Muscle layer of duodenum (tissue), 2 donors: ENCODE results near the gene TRAPPC11.
"Not testable (repeated sequence)": the region's sequence is repeated elsewhere in the genome, so short reads cannot be mapped to it uniquely, and the experiment has no call there.

Experiments used
- H3K27ac ChIP-seq: one replicate; pipeline ENCODE4 v1.7.0; 2013; ENCODE audit warnings: mild to moderate bottlenecking, low read length
- H3K27me3 ChIP-seq: one replicate; pipeline ENCODE4 v1.7.0; 2013; ENCODE audit warnings: low read depth, mild to moderate bottlenecking, control low read depth, low read length
- H3K36me3 ChIP-seq, 2 donors: one replicate each; pipeline ENCODE4 v1.7.0; 2013; ENCODE audit warnings: low read length in 2 of 2, control low read depth in 1 of 2, mild to moderate bottlenecking in 1 of 2; ENCODE audit not compliant: insufficient read depth in 2 of 2, control insufficient read depth in 1 of 2
- H3K4me1 ChIP-seq, 2 donors: one replicate each; pipeline ENCODE4 v1.7.0; 2013; ENCODE audit warnings: low read length in 2 of 2, mild to moderate bottlenecking in 2 of 2, control low read depth in 1 of 2, moderate library complexity in 1 of 2; ENCODE audit not compliant: insufficient read depth in 2 of 2, control insufficient read depth in 1 of 2
- H3K4me3 ChIP-seq, 2 donors: one replicate each; pipeline ENCODE4 v1.7.0; 2013; ENCODE audit warnings: low read length in 2 of 2, low read depth in 1 of 2, mild to moderate bottlenecking in 1 of 2
- H3K9me3 ChIP-seq, 2 donors: one replicate each; pipeline ENCODE4 v1.7.0; 2013; ENCODE audit warnings: low read length in 2 of 2, control low read depth in 1 of 2, mild to moderate bottlenecking in 1 of 2; ENCODE audit not compliant: control insufficient read depth in 1 of 2
- donor health status: healthy.

Gene TRAPPC11

DNA sequence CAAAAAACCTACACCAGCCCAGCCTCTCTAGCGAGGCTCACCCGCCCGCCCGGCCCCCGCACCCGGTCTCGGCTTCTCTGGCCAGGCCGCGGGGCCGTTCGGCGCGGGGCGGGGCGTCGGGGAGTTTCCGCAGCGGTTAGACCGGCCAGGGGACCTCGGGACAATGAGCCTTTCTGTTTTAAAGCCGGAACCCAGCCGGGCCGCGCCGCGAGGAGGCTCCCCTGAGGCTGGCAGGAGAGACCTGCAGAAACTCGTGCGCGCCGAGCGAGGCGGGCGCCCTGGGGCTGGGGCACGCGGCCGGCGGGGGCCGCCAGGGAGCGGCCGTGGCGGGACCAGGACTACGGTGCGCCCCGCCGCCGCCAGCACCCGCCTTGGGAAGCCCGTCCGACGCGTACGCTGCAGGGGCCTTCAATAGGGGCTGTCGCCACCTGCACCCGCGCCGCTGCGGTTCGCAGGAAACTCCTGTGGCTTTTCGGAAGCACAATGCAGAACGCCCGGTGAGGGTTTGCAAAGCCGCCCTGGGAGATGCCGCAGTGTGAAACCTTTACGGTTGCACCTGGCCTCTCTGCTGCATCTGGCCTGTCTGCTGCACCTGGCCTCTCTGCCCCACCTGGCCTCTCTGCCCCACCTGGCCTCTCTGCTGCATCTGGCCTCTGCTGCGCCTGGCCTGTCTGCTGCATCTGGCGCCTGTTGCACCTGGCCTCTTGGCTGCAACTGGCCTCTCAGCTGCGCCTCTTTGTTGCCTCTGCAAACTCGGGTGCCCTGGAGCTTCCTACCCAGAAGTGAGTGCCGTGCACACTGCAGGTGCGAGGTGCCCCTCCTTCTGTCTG is 63.9 kb downstream of the TRAPPC11 start:
- no peaks in the 10 kb centered on the region for H3K27me3 ChIP-seq
- H3K9me3 ChIP-seq: no peaks in the 10 kb centered on the region
- peak overlapping the region; percentile 33 to 55 for H3K4me3 ChIP-seq
- H3K36me3 ChIP-seq: no peaks in the 10 kb centered on the region
- H3K27ac ChIP-seq: no peak overlapping the region
- H3K4me1 ChIP-seq: peaks cover 0 to 8% of the 10 kb centered on the region in 2 donors

DNA sequence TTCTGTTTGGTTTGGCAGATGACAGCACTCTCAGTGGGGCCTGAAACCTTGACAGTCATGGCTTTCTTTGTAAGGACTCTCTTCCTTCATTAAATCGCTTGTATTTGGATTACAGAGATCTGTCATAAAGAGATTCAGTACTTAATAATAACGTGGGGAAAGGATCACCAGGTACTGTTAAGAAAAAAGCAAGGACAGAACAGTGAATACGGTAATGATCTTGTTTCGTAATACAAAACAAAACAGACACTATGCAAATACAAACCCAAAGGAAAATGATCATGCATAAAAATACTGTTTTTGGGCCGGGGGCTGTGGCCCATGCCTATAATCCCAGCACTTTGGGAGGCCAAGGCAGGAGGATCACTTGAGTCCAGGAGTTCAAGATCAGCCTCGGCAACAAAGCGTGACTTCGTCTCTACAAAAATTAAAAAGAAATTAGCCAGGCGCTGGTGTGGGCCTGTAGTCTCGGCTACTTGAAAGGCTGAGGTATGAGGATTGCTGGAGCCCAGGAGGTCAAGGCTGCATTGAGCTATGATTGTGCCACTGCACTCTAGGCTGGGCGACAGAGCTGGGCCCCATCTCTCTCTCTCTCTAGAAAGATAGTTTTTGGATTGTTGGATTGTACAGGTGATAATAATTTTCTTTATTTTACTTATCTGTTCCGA is 64.6 kb downstream of the TRAPPC11 start:
- H3K4me1 ChIP-seq: peaks cover 0 to 8% of the 10 kb centered on the region in 2 donors
- no peaks in the 10 kb centered on the region for H3K9me3 ChIP-seq
- no peaks in the 10 kb centered on the region for H3K36me3 ChIP-seq
- H3K27ac ChIP-seq: no peak overlapping the region
- H3K4me3 ChIP-seq: no peak overlapping the region
- no peaks in the 10 kb centered on the region for H3K27me3 ChIP-seq

GRCh38 chr4:183725585-183725984 is 66.5 kb downstream of the TRAPPC11 start:
- H3K4me1 ChIP-seq, H3K27ac ChIP-seq, H3K4me3 ChIP-seq, H3K27me3 ChIP-seq, H3K9me3 ChIP-seq, H3K36me3 ChIP-seq: not testable (repeated sequence)

DNA sequence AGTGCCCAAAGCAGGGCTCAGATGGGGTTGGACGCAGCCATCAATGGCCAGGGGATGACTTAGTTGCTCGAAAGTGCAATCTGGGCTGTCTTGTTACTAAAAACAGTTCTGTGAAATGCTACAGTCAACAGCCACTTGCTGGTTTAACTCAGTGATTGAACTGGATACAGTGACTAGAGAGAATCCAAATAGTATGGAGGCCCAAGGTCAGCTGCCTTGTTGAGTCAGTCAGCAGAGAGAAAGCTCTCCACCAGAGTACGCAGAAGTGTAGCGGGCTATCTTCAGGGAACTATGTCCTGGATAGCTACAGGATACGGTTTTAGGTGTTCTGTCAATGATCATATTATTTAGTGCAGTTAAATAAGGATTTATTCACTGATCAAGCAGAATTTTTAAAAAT is 68.4 kb downstream of the TRAPPC11 start:
- H3K9me3 ChIP-seq: no peaks in the 10 kb centered on the region
- no peaks in the 10 kb centered on the region for H3K36me3 ChIP-seq
- peaks cover 0 to 5% of the 10 kb centered on the region in 2 donors for H3K4me1 ChIP-seq
- no peak overlapping the region for H3K27ac ChIP-seq
- H3K27me3 ChIP-seq: no peaks in the 10 kb centered on the region
- H3K4me3 ChIP-seq: no peak overlapping the region

DNA sequence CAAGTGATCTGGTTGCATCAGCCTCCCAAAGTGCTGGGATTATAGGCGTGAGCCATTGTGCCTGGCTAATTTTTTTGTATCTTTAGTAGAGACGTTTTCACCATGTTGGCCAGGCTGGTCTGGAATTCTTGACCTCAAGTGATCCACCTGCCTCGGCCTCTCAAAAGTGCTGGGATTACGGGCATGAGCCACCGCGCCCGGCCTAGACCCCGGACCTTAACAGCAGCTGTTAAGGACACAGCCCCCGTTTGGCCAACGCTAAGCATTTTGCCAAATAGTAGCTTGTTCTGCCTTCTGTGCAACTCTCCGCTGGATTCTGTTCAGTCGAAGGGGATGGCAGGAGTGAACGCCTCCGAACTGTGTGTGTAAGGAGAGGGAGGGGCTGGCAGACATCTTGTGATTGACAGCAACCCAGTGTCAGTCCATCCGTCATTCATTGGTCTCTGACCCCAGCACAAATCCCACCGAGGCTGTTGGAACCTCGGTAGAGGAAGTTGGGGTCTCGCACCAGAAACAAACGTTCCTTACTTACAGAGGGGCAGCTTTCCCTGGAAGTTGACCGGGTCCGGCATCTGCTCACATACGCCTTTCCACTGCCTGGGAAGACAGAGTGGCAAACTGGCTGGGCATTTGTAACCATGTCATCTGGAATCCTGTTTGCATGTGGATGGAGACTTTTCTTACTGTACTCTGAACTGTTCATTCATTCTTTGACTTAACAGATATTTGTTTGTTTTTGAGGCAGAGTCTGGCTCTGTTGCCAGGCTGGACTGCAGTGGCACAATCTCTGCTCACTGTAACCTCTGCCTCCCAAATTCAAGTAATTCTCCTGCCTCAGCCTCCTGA is 69.4 kb downstream of the TRAPPC11 start:
- Histone ChIP-seq H3K9me3 (no peaks in the 10 kb centered on the region), H3K27me3 (no peaks in the 10 kb centered on the region), H3K27ac (no peak overlapping the region), H3K4me1 (no peaks in the 10 kb centered on the region), H3K4me3 (no peak overlapping the region), H3K36me3 (no peaks in the 10 kb centered on the region)

- Histone ChIP-seq H3K36me3 (no peaks in the 10 kb centered on the region), H3K9me3 (no peaks in the 10 kb centered on the region), H3K27me3 (no peaks in the 10 kb centered on the region), H3K27ac (no peak overlapping the region), H3K4me3 (no peak overlapping the region), H3K4me1 (no peaks in the 10 kb centered on the region)
Measured at GRCh38 chr4:183729069-183729406, 69.9 kb downstream of the TRAPPC11 start.

DNA sequence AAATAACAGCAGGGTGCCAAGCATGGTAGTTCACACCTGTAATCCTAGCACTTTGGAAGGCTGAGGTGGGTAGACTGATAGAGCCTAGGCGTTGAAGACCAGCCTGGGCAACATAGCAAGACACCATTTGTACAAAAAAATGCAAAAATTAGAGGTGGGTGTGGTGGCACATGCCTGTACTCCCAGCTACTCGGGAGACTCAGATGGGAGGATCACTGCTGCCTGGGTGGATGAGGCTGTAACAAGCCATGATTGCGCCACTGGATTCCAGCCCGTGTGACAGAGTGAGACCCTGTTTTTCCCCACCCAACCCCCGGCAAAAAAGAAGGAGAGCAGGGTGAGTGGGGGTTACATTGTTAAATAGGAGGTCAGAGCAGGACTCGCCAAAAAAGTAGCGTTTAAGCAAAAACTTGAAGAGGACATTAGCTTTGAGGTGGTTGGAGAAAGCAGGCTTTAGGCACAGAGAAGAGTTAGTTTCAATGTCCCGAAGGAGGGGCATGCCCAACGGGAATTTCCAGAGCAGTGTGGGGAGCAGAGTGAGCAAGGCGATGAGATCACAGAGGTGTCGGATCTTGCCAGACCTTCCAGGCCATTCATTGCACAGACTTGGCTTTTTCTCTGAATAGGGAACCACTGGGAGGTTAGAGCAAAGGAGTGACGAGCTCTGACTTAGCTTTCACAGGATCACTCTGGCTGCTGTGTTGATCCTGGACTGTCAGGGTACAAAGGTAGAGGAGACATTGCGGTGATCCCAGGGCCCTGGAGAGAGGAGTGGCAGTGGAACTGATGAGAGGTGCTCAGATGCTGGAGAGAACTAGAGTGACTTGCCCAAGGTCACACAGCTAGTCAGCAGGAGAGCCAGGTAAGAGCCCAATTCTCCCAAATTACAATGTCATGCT is 70.6 kb downstream of the TRAPPC11 start:
- Histone ChIP-seq H3K4me3 (no peak overlapping the region), H3K4me1 (no peaks in the 10 kb centered on the region), H3K9me3 (no peaks in the 10 kb centered on the region), H3K27ac (no peak overlapping the region), H3K36me3 (no peaks in the 10 kb centered on the region), H3K27me3 (no peaks in the 10 kb centered on the region)

DNA sequence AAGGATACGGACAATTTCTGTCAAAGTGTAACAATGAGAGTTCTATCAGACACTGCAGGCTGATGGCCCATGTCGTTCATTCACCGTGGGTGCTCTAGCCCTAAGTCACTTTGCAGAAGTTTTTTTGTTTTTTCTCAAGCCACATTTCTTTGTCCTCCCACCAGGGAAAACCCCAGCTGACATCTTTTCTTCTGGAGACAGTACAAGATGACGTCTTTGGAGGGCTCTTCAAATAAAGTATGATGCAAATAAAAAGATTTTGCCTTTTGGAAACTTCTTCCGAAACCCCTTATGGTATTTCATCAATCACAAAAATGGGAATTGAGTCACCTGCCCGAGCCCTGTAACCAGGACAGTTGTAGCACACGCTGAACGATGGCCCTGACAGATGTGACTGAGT is 73.2 kb downstream of the TRAPPC11 start:
- Histone ChIP-seq H3K27ac (no peak overlapping the region), H3K9me3 (no peaks in the 10 kb centered on the region), H3K4me1 (no peaks in the 10 kb centered on the region), H3K36me3 (no peaks in the 10 kb centered on the region), H3K4me3 (no peak overlapping the region), H3K27me3 (no peaks in the 10 kb centered on the region)

DNA sequence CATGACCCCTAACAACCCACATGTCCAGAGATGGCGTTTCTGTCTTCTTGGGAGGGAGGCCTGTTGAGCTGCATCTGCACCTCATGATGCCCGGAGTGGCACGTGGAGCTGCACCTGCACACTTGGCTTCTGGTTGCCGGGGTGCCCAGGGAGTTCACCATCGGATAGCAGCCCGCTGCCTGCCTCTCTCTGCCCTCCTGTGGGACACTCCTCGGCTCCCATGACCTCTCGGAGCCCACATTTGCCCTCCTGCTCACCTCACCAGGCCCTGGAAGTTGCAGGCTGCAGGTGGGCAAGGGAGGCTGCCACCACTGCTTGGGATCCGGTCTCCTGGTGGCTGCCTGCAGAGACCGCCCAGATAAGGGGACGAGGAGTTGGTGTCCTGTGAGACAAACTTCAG is 74.1 kb downstream of the TRAPPC11 start:
- Histone ChIP-seq H3K27ac (no peak overlapping the region), H3K4me3 (no peak overlapping the region), H3K4me1 (no peaks in the 10 kb centered on the region), H3K36me3 (no peaks in the 10 kb centered on the region), H3K9me3 (no peaks in the 10 kb centered on the region), H3K27me3 (no peaks in the 10 kb centered on the region)

- Histone ChIP-seq H3K36me3 (no peaks in the 10 kb centered on the region), H3K4me1 (no peaks in the 10 kb centered on the region), H3K27me3 (no peaks in the 10 kb centered on the region), H3K9me3 (no peaks in the 10 kb centered on the region), H3K4me3 (no peak overlapping the region), H3K27ac (no peak overlapping the region)
Measured at GRCh38 chr4:183738081-183738673, 79.1 kb downstream of the TRAPPC11 start.
